ENCODE data around the gene DFFA.

Gene DFFA

GRCh38 chr1:10446790-10447422 is 25.4 kb downstream of the DFFA start:
- Histone ChIP-seq H3K4me2 (ENCODE audit: low read depth, low read length, poor library complexity, severe bottlenecking) (no peak overlapping the region), H4K20me1 (ENCODE audit: low read depth, low read length) (no peaks in the 10 kb centered on the region), H3F3A (ENCODE audit: insufficient read depth) (0 out of 2 replicates have a peak, but pooled peaks cover 5% of the 10 kb centered on the region), H3K9me2 (replicated peaks; ENCODE audit: insufficient read depth, low read length) (no peaks in the 10 kb centered on the region), H2AFZ (ENCODE audit: low read depth, low read length, severe bottlenecking) (no peak overlapping the region), H3K4me3 (ENCODE audit: insufficient read depth, low read length, poor library complexity, severe bottlenecking) (no peak overlapping the region), H3K27me3 (ENCODE audit: low read length) (no peaks in the 10 kb centered on the region), H3K9ac (ENCODE audit: low read length) (no peak overlapping the region), H3K36me3 (ENCODE audit: low read length) (no peaks in the 10 kb centered on the region), H3K9me3 (ENCODE audit: insufficient read depth, low read length) (no peaks in the 10 kb centered on the region), H3K79me2 (ENCODE audit: insufficient read depth, low read length) (no peaks in the 10 kb centered on the region), H3K27ac (ENCODE audit: low read depth, low read length) (no peak overlapping the region)
- TF ChIP-seq EZH2phosphoT487 (conservative IDR thresholded peaks at IDR 0.05; ENCODE audit: low read length) (no peak), CTCF (IDR thresholded peaks at IDR 0.05; ENCODE audit: insufficient read depth, low read length, poor library complexity, severe bottlenecking) (no peak)

GRCh38 chr1:10444795-10445397 is 27.4 kb downstream of the DFFA start:
- Histone ChIP-seq H4K20me1 (ENCODE audit: low read depth, low read length) (no peaks in the 10 kb centered on the region), H3K27ac (ENCODE audit: low read depth, low read length) (no peak overlapping the region), H3K79me2 (ENCODE audit: insufficient read depth, low read length) (no peaks in the 10 kb centered on the region), H3F3A (ENCODE audit: insufficient read depth) (no peaks in the 10 kb centered on the region), H3K4me2 (ENCODE audit: low read depth, low read length, poor library complexity, severe bottlenecking) (no peak overlapping the region), H3K9me3 (ENCODE audit: insufficient read depth, low read length) (no peaks in the 10 kb centered on the region), H3K4me3 (ENCODE audit: insufficient read depth, low read length, poor library complexity, severe bottlenecking) (no peak overlapping the region), H2AFZ (ENCODE audit: low read depth, low read length, severe bottlenecking) (no peak overlapping the region), H3K9me2 (replicated peaks; ENCODE audit: insufficient read depth, low read length) (no peaks in the 10 kb centered on the region), H3K9ac (ENCODE audit: low read length) (no peak overlapping the region), H3K27me3 (ENCODE audit: low read length) (no peaks in the 10 kb centered on the region), H3K36me3 (ENCODE audit: low read length) (no peaks in the 10 kb centered on the region)
- TF ChIP-seq CTCF (IDR thresholded peaks at IDR 0.05; ENCODE audit: insufficient read depth, low read length, poor library complexity, severe bottlenecking) (no peak), EZH2phosphoT487 (conservative IDR thresholded peaks at IDR 0.05; ENCODE audit: low read length) (no peak)

GRCh38 chr1:10444248-10444647 is 28.1 kb downstream of the DFFA start:
- Histone ChIP-seq H3K9ac (ENCODE audit: low read length) (no peak overlapping the region), H3K4me2 (ENCODE audit: low read depth, low read length, poor library complexity, severe bottlenecking) (no peak overlapping the region), H3K27me3 (ENCODE audit: low read length) (no peaks in the 10 kb centered on the region), H3K9me3 (ENCODE audit: insufficient read depth, low read length) (no peaks in the 10 kb centered on the region), H3K79me2 (ENCODE audit: insufficient read depth, low read length) (no peaks in the 10 kb centered on the region), H2AFZ (ENCODE audit: low read depth, low read length, severe bottlenecking) (no peak overlapping the region), H3F3A (ENCODE audit: insufficient read depth) (no peaks in the 10 kb centered on the region), H3K4me3 (ENCODE audit: insufficient read depth, low read length, poor library complexity, severe bottlenecking) (no peak overlapping the region), H3K36me3 (ENCODE audit: low read length) (no peaks in the 10 kb centered on the region), H4K20me1 (ENCODE audit: low read depth, low read length) (no peaks in the 10 kb centered on the region), H3K27ac (ENCODE audit: low read depth, low read length) (no peak overlapping the region), H3K9me2 (replicated peaks; ENCODE audit: insufficient read depth, low read length) (no peaks in the 10 kb centered on the region)
- TF ChIP-seq EZH2phosphoT487 (conservative IDR thresholded peaks at IDR 0.05; ENCODE audit: low read length) (no peak), CTCF (IDR thresholded peaks at IDR 0.05; ENCODE audit: insufficient read depth, low read length, poor library complexity, severe bottlenecking) (no peak)

Data from SU-DHL-6 (cell line).